ENCODE results near the gene LGALS16. TPM values are rescaled to one million over a fixed set of nuclear protein-coding genes. Genes with fewer than 3 reads are reported as not detected.

Gene LGALS16
- total RNA-seq (2021; ENCODE audit: unreplicated experiment) (not detected), Bru-seq, nascent RNA (not detected), BruChase-seq, experiment 1, labeled RNA remaining after a 6-hour chase (not detected), BruChase-seq, experiment 2, labeled RNA remaining after a 2-hour chase (not detected)
- not detected in 2 replicates for polyA plus RNA-seq (2012)
- long read RNA-seq: 0 reads

GRCh38 chr19:39655613-39656012 lies at the start of gene LGALS16:
Gene LGALS16 (plus strand): TSS chr19:39655913. CDS start chr19:39655962, 49 bp downstream.
- Histone ChIP-seq H4K20me1 (ENCODE audit: insufficient read depth) (no peaks in the 10 kb centered on the region), H3K27ac (ENCODE audit: low read depth, low read length) (no peak within 1 kb of the TSS), H3K79me2 (ENCODE audit: insufficient read depth, low read length) (no peaks in the 10 kb centered on the region), H3K27me3 (ENCODE audit: insufficient read depth, low read length) (peaks cover 49% of the 10 kb centered on the region), H3K9me3 (ENCODE audit: control insufficient read depth in 1 of 2, insufficient read depth in 1 of 2, low read depth in 1 of 2, low read length in 2 of 2) (no peaks in the 10 kb centered on the region), H3K9ac (ENCODE audit: low read length) (no peak within 1 kb of the TSS), H3K4me3 (replicated peaks in 1 of 2; ENCODE audit: low read depth in 1 of 2, low read length in 2 of 2) (no peak within 1 kb of the TSS), H2AFZ (ENCODE audit: low read depth, low read length, poor library complexity, severe bottlenecking) (no peak within 1 kb of the TSS), H3K9me2 (ENCODE audit: insufficient read depth) (no peaks in the 10 kb centered on the region), H3K4me2 (ENCODE audit: low read length) (no peak within 1 kb of the TSS), H3K4me1 (ENCODE audit: control insufficient read depth in 1 of 2, insufficient read depth in 2 of 2, low read length in 2 of 2) (no peaks in the 10 kb centered on the region), H3K36me3 (ENCODE audit: control insufficient read depth in 1 of 2, insufficient read depth in 2 of 2, low read length in 2 of 2) (no peaks in the 10 kb centered on the region; a peak in 1 of 4 replicates)
- no peak for TF ChIP-seq ZFX (IDR thresholded peaks at IDR 0.05)
- TF ChIP-seq CBX3 (IDR thresholded peaks at IDR 0.05; ENCODE audit: low read depth): no peak
- TF ChIP-seq RAD21 (IDR thresholded peaks at IDR 0.05; ENCODE audit: low read depth): no peak
- no peak for TF ChIP-seq SRF (IDR thresholded peaks at IDR 0.05; ENCODE audit: low read depth)
- TF ChIP-seq CEBPB (IDR thresholded peaks at IDR 0.05; ENCODE audit: low read depth): no peak
- no peak for TF ChIP-seq ZBTB33 (IDR thresholded peaks at IDR 0.05; ENCODE audit: extremely low read depth, insufficient replicate concordance, low read length)
- no peak for TF ChIP-seq FOSL1 (IDR thresholded peaks at IDR 0.05; ENCODE audit: low read depth)
- TF ChIP-seq, protein P1, sequence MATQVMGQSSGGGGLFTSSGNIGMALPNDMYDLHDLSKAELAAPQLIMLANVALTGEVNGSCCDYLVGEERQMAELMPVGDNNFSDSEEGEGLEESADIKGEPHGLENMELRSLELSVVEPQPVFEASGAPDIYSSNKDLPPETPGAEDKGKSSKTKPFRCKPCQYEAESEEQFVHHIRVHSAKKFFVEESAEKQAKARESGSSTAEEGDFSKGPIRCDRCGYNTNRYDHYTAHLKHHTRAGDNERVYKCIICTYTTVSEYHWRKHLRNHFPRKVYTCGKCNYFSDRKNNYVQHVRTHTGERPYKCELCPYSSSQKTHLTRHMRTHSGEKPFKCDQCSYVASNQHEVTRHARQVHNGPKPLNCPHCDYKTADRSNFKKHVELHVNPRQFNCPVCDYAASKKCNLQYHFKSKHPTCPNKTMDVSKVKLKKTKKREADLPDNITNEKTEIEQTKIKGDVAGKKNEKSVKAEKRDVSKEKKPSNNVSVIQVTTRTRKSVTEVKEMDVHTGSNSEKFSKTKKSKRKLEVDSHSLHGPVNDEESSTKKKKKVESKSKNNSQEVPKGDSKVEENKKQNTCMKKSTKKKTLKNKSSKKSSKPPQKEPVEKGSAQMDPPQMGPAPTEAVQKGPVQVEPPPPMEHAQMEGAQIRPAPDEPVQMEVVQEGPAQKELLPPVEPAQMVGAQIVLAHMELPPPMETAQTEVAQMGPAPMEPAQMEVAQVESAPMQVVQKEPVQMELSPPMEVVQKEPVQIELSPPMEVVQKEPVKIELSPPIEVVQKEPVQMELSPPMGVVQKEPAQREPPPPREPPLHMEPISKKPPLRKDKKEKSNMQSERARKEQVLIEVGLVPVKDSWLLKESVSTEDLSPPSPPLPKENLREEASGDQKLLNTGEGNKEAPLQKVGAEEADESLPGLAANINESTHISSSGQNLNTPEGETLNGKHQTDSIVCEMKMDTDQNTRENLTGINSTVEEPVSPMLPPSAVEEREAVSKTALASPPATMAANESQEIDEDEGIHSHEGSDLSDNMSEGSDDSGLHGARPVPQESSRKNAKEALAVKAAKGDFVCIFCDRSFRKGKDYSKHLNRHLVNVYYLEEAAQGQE (IDR thresholded peaks at IDR 0.05; ENCODE audit: low read depth): no peak
- no peak for TF ChIP-seq ZNF274 (IDR thresholded peaks at IDR 0.05; ENCODE audit: low read depth, low read length)
- TF ChIP-seq SP1 (IDR thresholded peaks at IDR 0.05; ENCODE audit: low read depth): no peak
- TF ChIP-seq ATF3 (IDR thresholded peaks at IDR 0.05): no peak
- no peak for TF ChIP-seq POLR2AphosphoS5 (IDR thresholded peaks at IDR 0.05; ENCODE audit: low read depth, low read length)
- POLR2A ChIA-PET: no interaction called here
- RAD21 ChIA-PET (ENCODE audit: low non-redundant PET in 1 of 2, low total read pairs in 2 of 2, uncharacterized antibody in 2 of 2, unreplicated experiment in 2 of 2): no interaction called here
- DNase-seq (ENCODE audit: low read depth, low spot score) (no peak), ATAC-seq (no peak)
- BruUV-seq (replicated peaks): no TSS peak
- intact Hi-C loops (cut with micrococcal nuclease): no loop called here
- CTCF ChIA-PET: no interaction called here

All from HCT116 (cell line).